Midbrain (tissue), 1 donor: ENCODE results near the gene RGS14.
"Not testable (repeated sequence)": the region's sequence is repeated elsewhere in the genome, so short reads cannot be mapped to it uniquely, and the experiment has no call there.

Experiments used
- DNase-seq: peaks from one replicate; lab custom pipeline; 2025; lab: John Stamatoyannopoulos, UW

The RGS14 gene

DNA sequence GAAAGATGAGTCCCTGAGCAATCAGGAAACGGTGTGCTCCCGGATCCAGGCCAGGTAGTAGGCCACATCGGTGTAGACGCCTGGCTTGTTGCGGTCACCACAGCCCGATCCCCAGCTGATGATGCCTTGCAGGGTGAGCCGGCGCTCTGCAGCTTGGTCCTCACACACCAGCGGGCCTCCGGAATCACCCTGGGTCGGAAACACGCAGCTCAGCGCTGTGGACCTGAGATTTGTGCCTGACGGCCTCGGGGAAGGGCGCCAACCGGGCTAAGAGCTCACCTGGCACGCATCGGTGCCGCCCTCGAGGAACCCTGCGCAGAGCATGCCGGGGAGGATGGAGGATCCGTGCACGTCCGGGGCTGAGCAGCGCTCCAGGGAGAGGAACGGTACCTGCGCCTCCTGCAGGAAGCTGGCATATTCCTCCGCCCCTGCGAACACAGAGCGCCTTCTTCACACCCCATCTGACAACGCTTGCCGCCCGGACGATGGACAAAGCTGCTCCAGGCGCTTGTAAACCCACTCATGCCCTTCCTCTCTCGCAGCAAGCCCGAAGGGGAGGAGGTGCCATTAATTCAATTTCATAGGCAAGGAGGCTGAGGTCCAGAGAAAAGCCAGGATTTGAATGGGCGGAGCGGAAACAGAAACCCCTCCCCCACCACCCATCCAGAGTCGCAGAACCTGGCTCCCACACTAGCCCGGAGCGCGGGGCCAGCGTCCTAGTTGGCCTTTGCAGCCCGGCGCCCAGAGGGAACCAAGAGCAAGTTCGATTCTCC lies 44.7 kb downstream of the RGS14 start:
- no peak for DNase-seq

DNA sequence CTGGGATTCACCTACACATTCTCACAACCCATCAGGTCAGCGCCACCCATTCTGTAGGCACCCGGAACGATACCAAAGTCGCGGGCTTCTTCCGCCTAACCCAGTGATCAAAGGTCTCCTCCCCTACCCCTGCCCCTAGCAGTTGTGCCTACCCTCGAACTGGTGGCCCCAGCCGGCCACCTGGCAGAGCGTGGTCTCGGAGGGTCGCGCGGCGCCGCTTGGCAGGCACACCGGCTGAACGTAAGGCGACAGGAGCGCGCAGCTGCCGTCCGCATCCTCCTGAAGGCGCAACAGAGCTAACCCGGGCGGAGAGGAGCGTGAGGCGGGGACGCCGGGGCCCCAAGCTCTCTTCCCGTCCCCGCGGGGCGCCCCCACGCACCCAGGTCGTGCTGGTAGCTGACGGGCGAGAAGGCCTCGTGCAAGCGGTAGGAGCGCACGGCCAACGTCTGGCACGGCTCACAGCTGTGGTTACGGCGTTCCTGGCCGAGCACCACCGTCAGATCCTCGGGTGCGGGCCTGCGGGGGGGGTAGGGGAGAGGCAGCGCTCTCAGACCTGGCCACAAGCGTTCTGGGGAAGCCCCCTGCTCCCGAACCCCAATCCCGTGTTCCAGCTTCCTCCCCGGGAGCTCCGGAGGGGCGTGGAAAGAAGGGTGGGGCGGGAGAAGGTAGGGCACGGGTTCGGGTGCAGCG lies 45.5 kb downstream of the RGS14 start:
- no peak for DNase-seq

DNA sequence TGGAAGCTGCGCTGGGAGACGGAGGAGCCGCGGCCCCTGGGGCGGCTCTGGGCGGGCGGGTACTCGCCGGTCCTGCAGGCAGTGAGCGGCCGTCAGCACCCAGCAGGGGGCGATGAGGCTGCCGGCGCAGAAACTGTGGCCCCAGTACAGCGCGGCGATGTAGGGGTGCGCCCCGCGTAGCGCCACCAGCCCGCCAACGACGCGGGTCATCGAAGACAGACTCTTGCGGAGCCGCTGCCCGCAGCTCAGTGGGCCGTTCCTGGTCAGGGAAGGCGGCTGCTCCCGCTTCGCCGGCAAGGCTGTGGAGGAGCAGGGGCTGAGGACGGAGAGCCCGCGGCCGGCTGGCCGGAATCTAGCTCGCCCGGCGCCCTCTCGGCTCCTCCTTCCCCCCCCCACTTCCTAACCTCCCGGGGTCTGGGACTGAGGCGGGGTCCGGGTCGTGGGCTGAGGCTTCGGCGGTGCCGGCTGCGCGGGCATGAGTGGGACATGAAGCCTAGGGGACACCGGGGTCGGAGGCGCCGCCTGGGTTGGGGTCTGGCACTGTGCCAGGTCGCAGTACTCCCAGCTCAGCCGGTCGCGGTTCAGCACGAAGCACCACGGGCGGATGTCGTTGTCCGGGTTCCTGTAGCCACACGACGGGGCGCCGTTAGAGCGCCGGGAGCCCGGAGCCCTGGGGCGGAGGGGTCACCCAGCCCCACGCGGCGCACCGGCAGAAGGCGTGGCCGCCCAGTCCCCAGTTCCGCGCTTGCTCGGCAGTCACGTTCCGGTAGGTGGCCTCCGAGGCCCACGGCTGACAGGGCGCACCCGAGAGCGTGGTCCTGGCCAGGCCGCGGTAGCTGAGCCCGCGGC lies 46.3 kb downstream of the RGS14 start:
- peak; percentile 49 for DNase-seq

DNA sequence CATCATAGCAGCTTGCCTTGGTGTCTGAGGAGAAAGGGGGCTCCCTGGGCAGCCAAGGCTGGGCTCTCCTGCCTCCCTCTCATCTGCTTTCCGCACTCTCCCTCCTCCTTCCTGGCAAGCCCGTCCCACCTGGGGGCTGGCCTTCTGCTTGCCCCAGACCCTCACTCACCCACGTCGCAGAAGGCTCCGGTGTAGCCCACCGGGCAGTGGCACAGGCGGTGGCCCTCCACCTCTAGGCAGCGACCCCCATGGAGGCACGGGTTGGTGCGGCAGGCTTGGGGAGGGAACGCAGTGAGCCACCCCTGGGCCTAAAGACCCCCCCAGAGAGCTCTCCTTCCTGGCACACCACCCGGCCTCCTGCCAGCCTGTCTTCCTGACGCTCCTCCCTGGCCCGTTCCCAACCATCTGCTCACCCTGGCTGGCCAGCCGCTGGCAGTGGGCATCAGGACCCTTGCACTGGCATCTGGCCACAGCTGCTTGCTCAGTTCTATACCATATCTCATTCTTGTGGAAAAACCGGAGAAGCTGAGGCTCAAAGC lies 47.0 kb downstream of the RGS14 start:
- no peak for DNase-seq

DNA sequence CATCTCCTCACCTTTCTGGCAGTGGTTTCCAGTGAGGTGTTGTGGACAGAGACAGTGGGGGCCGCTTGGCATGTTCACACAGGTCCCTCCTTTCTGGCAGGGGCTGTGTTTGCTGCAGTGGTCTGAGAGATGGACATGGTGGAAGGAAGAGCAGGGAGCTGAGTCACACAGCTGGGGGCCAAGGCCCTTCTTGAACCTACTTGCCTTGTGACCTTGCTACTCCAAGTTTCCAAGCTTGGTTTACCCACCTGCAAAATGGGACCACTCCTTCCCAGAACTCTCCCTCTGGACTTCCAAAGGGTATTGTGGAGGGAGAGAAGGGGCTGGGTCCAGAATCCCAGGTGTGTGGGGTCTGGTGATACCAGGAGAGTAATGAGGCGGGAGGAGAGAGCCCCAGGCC lies 47.6 kb downstream of the RGS14 start:
- no peak for DNase-seq

DNA sequence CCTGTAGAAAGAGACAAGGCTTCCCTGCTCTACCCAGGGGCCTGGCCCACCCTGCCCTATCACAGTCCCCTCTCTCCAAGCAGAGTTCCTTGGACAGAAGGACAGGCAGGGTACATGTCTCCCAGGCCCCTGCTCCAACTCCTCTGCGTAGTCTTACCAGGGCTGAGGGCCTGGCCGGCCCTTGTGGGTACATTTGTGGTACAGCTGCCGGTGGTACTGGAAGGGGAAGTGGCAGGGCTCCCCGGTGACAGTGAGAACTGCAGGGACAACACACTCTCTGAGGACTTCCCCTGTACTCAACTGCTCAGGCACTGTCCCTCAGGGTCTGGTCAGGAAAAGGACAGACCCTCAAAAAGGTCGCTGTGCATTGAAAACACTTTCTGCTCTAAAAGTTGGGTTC lies 48.1 kb downstream of the RGS14 start:
- no peak for DNase-seq

DNA sequence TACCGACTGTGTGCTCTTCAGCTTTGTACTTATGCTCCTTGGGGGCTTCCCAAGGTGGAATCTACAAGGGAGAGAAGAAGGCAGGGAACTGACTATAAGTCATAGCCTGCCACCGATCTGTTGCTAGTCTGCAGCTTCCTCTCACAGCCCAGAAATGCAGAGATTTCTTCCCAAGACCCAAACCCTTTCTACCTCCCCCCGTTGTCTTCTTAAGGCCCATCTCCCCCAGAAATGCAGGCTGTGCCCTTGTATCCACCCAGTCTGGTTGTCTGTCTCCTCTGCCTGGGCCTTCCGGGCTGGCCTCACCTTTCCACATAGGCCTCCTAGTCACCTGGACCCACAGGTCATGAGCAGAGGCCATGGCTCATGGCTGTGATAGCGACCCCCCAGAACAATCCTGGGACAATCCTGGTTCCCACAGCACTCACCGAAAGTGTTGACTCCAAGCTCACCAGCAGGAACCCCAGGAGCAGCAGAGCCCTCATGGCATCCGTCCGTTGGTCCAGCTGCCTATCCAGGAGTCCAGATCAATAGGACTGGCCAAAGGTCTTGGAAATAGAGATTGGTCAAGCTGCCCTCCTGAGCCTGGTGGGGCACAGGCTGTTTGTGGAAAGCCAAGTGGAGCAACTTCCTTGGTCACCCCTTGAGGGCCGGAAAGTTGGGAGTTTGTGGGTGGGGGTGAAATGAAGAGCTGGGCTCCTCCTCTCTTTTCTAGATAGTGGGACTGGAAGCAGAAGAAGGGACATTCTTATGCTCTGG lies 51.5 kb downstream of the RGS14 start, which contains the start of gene F12:
TSS of gene F12 (minus strand) at position 522 of the 759 bp plus-strand sequence. CDS start at position 485, 37 bp downstream.
- DNase-seq: no peak

DNA sequence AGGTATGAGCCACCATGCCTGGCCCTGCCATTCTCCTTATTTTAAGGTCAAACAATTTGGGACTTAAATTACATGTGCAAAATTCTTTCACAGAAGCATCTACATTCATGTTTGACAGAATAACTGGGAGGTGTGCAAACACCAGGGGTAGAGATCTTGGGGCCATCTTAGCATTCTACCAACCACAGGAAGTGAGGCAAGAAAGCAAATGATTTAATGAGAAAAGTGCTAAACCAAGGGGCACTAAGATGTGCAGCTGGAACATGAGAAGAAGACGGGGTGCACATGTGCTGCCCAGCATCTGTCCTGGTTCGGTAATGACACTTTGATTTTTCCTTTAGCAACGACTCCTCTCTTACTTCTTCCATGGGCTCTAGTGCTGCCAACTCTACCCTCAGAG lies 52.9 kb downstream of the RGS14 start:
- DNase-seq: no peak

DNA sequence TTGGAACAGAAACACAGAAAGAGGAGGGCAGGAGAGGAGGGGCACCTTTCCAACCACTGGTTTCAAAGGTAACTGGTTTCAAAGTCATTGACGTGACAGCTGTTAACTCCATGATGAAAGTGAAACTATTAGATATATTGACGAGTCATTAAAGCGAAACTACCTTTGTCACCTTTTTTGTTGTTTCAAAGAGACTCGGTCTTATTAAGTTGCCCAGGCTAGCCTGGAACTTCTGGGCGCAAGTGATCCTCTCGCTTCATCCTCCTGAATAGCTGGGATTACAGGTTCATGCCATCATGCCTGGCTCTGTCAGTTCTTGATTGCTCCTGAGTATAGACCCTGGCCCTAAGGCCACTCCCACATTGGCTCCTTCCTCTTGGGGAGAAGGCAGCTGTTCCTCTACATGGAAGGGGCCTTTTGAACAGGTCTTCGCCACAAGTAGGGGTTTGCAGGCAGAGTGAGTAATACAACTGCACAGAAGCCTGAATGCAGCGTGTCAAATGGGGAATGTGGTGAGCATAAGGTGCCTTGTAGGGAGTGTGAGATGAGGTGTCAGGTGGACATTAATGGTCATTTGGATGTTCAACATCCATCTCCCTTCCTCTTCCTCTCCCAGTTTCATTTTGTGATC lies 55.0 kb downstream of the RGS14 start:
- no peak for DNase-seq

DNA sequence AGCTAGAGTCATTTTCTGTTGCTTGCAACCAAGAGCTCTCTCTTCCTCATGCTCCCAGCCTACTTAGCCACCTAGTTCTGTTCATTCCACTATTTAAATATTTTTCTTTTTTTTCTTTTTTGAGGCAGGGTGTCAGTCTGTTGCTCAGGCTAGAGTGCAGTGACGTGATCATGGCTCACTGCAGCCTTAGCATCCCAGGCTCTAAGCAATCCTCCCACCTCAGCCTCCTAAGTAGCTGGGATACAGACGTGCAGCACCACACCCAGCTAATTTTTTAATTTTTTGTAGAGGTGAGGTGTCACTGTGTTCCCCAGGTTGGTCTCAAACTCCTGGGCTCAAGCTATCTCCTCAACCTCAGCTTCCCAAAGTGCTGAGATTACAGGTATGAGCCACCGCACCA lies 56.8 kb downstream of the RGS14 start:
- no peak for DNase-seq

DNA sequence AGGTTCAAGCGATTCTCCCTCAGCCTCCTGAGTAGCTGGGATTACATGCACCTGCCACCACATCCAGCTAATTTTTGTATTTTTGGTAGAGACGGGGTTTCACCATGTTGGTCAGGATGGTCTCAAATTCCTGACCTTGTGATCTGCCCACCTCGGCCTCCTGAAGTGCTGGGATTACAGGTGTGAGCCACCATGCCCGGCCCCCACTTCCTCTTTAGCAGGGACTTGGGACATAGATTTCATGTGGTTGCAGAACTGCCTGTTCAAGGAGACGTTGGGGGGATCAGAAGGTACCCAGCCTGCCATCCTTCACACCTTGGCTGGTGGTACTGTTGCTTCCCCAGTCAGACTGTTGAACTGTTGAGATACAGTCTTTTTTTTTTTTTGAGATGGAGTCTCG lies 59.4 kb downstream of the RGS14 start:
- not testable (repeated sequence) for DNase-seq

DNA sequence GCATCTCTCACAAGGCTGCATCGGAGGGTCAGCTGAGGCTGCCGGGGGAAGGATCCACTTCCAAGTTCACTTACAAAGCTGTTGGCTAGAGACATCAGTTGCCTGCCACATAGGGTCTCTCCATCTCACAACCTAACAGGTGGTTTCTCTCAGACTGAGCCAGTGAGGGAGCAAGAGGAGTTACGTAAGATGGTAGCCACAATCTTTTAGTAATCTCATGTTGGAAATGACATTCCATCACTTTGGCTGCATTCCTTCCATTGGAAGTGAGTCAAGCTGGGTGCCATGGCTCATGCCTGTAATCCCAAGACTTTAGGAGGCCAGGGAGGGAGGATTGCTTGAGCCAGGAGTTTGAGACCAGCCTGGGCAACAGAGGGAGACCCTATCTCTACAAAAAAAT lies 61.3 kb downstream of the RGS14 start:
- no peak for DNase-seq

DNA sequence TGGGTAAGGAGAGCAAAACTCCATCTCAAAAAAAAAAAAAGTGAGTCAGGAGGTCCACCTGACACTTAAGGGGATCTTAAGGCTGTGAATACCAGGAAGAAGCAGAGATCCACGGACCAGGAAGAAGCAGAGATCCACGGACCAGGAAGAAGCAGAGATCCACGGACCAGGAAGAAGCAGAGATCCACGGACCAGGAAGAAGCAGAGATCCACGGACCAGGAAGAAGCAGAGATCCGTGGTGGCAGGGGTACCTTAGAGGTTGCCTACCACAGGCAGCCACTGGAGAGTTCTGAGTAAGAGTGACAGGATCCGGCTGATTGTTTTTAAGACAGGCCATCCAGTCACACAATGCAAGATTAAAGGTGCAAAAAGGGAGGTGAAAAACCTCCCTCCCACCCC lies 62.7 kb downstream of the RGS14 start:
- not testable (repeated sequence) for DNase-seq

DNA sequence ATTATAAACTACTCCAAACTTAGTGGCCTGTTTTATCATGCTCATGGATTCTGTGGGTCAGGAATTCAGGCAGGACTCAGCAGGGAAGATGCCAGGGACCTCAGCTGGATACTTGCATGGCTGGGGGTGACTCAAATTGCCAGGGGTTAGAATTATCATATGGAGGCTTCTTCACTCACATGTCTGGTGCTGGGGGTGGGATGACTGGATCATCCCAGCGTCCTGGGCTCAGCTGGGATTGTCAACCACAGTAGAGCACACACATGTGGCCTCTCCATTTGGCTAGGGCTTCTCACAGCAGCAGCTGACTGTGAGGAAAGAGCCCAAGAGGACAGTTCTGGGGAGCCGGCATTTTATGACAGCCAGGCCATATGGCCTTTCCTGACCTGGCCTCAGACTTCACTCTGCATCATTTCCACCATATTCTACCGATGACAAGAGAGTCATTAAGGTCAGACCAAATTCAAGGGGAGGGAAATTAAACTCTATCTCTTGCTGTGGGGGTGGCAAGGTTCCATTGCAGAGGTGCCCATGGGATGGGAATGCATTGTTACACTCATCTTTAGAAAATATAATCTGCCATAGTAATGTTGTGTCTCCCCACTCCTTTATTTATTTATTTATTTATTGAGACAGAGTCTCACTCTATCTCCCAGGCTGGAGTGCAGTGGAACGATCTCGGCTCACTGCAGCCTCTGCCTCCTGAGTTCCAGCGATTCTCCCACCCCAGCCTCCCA lies 63.5 kb downstream of the RGS14 start:
- no peak for DNase-seq
